ENCODE data around the gene STIP1.

- no peak for TF ChIP-seq CTCF (conservative IDR thresholded peaks at IDR 0.05; ENCODE audit: low read depth, low read length)
- no peak for TF ChIP-seq EZH2 (IDR thresholded peaks at IDR 0.05; ENCODE audit: low read length, unreplicated experiment)
- TF ChIP-seq EZH2phosphoT487 (IDR thresholded peaks at IDR 0.05; ENCODE audit: borderline replicate concordance, low read length), result no peak
Observed at GRCh38 chr11:64202992-64203391, 17.0 kb downstream of the STIP1 start.
